G401.6 (cell line): ENCODE data around the gene SCG2.
A peak's percentile ranks its signal among the peaks of the same experiment; 100 is the strongest.

Source experiments
- FAIRE-seq: peaks from 2 replicates; lab custom pipeline; 2012; peaks lifted over from hg19 to GRCh38; lab: Jason Lieb, UNC

The SCG2 gene

GRCh38 chr2:223601932-223602666 is at the start of gene SCG2:
Gene SCG2 (minus strand): TSS chr2:223602361. CDS start chr2:223599282, 3,079 bp downstream.
- FAIRE-seq: peak; percentile 71

- no peak for FAIRE-seq
These were observed 47.7 kb upstream of the SCG2 start for GRCh38 chr2:223649554-223650533.

GRCh38 chr2:223648755-223649154 is 46.6 kb upstream of the SCG2 start:
- FAIRE-seq: no peak

- no peak for FAIRE-seq
These were observed 45.2 kb upstream of the SCG2 start for GRCh38 chr2:223647258-223647952.

- no peak for FAIRE-seq
These were observed 42.0 kb upstream of the SCG2 start for GRCh38 chr2:223644136-223644535.

- FAIRE-seq: no peak
These were observed 41.1 kb upstream of the SCG2 start for GRCh38 chr2:223643309-223643708.

GRCh38 chr2:223642506-223642905 is 40.3 kb upstream of the SCG2 start:
- FAIRE-seq: no peak

- no peak for FAIRE-seq
These were observed 38.9 kb upstream of the SCG2 start for GRCh38 chr2:223641082-223641481.

- no peak for FAIRE-seq
These were observed 32.9 kb upstream of the SCG2 start for GRCh38 chr2:223635080-223635479.

- FAIRE-seq: no peak
These were observed 32.1 kb upstream of the SCG2 start for GRCh38 chr2:223634238-223634637.

GRCh38 chr2:223633656-223634055 is 31.5 kb upstream of the SCG2 start:
- FAIRE-seq: no peak

GRCh38 chr2:223632826-223633225 is 30.7 kb upstream of the SCG2 start:
- FAIRE-seq: no peak

- no peak for FAIRE-seq
These were observed 24.6 kb upstream of the SCG2 start for GRCh38 chr2:223626716-223627115.

GRCh38 chr2:223625652-223626051 is 23.5 kb upstream of the SCG2 start:
- FAIRE-seq: no peak

- no peak for FAIRE-seq
These were observed 19.7 kb upstream of the SCG2 start for GRCh38 chr2:223621901-223622300.

- no peak for FAIRE-seq
These were observed 17.4 kb upstream of the SCG2 start for GRCh38 chr2:223619486-223620129.

- FAIRE-seq: no peak
These were observed 16.2 kb upstream of the SCG2 start for GRCh38 chr2:223618172-223619035.

- no peak for FAIRE-seq
These were observed 12.4 kb upstream of the SCG2 start for GRCh38 chr2:223614534-223614933.

- FAIRE-seq: no peak
These were observed 11.1 kb upstream of the SCG2 start for GRCh38 chr2:223613017-223613950.

- no peak for FAIRE-seq
These were observed 10.3 kb upstream of the SCG2 start for GRCh38 chr2:223612501-223612900.
